Small intestine (tissue), 7 donors: ENCODE data around the gene KRTAP10-5. TPM values are rescaled to one million over a fixed set of nuclear protein-coding genes. Genes with fewer than 3 reads are reported as not detected.
"Not testable (repeated sequence)": the region's sequence is repeated elsewhere in the genome, so short reads cannot be mapped to it uniquely, and the experiment has no call there.

Experiments
- DNase-seq, 2 donors: peaks; one replicate each; pipeline versions ENCODE4 v3.0.0 to v3.0.0-alpha.2; 2013
- FAIRE-seq: peaks from 2 replicates; lab custom pipeline; 2012; peaks lifted over from hg19 to GRCh38; lab: Jason Lieb, UNC
- H3K27ac ChIP-seq, 3 donors: one replicate each; pipeline ENCODE4 v1.5.1; 2013; ENCODE audit warnings: low read length in 2 of 3, mild to moderate bottlenecking in 2 of 3, control low read depth in 1 of 3, inconsistent platforms in 1 of 3, low read depth in 1 of 3, moderate library complexity in 1 of 3
- H3K27me3 ChIP-seq, 3 donors: one replicate each; pipeline ENCODE4 v1.6.1; 2013; ENCODE audit warnings: low read length in 3 of 3, inconsistent platforms in 1 of 3; ENCODE audit not compliant: control insufficient read depth in 3 of 3, insufficient read depth in 3 of 3
- H3K36me3 ChIP-seq, 3 donors: one replicate each; pipeline ENCODE4 v1.6.1; 2013; ENCODE audit warnings: low read length in 3 of 3, inconsistent platforms in 1 of 3, low read depth in 1 of 3, mild to moderate bottlenecking in 1 of 3, moderate library complexity in 1 of 3; ENCODE audit not compliant: control insufficient read depth in 3 of 3, insufficient read depth in 2 of 3
- H3K4me1 ChIP-seq, 3 donors: one replicate each; pipeline ENCODE4 v1.6.1; 2013; ENCODE audit warnings: low read length in 2 of 3, inconsistent platforms in 1 of 3, low read depth in 1 of 3, mild to moderate bottlenecking in 1 of 3, moderate library complexity in 1 of 3; ENCODE audit not compliant: control insufficient read depth in 3 of 3, insufficient read depth in 2 of 3
- H3K4me3 ChIP-seq, 3 donors: one replicate each; pipeline ENCODE4 v1.5.1; 2013; ENCODE audit warnings: low read length in 3 of 3, control low read depth in 1 of 3, inconsistent platforms in 1 of 3, low read depth in 1 of 3, mild to moderate bottlenecking in 1 of 3, moderate library complexity in 1 of 3
- H3K9me3 ChIP-seq, 2 donors: one replicate each; pipeline ENCODE4 v1.6.1; 2013; ENCODE audit warnings: low read depth in 1 of 2, low read length in 1 of 2; ENCODE audit not compliant: control insufficient read depth in 2 of 2, insufficient read depth in 1 of 2
- WGBS, 3 donors: extraction: QIAGEN DNeasy Blood & Tissue Kit; methylation state at CpG; one replicate each; pipeline ENCODE4 v1.1.7; 2013; 5-methylcytosine and 5-hydroxymethylcytosine counted together
- polyA plus RNA-seq, 4 donors: library from polyadenylated mRNA; stranded (reverse) in 3 of 4; unstranded in 1 of 4; fragments of 200-250 nt in 3 of 4; fragments of 120-200 nt in 1 of 4; gene quantifications; one replicate each; pipeline versions ENCODE4 v1.2.1 to v1.2.3, GENCODE V29; 2013
- donor health status: healthy with polysubstance abuse.
- donor health status: control.
- donor health status: control.
- donor health status: Bipolar disorder and iron deficiency.
- donor health status: healthy.

The KRTAP10-5 gene
- polyA plus RNA-seq, 4 donors: not detected

DNA sequence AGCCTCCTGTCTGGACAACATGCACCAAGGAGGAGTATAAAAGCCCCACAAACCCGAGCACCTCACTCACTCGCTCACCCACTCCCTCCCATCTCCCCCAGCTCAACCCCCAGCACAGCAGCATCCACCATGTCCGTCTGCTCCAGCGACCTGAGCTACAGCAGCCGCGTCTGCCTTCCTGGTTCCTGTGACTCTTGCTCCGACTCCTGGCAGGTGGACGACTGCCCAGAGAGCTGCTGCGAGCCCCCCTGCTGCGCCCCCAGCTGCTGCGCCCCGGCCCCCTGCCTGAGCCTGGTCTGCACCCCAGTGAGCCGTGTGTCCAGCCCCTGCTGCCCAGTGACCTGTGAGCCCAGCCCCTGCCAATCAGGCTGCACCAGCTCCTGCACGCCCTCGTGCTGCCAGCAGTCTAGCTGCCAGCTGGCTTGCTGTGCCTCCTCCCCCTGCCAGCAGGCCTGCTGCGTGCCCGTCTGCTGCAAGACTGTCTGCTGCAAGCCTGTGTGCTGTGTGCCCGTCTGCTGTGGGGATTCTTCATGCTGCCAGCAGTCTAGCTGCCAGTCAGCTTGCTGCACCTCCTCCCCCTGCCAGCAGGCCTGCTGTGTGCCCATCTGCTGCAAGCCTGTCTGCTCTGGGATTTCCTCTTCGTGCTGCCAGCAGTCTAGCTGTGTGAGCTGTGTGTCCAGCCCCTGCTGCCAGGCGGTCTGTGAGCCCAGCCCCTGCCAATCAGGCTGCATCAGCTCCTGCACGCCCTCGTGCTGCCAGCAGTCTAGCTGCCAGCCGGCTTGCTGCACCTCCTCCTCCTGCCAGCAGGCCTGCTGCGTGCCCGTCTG is 6.6 kb downstream of the KRTAP10-5 start, which contains the start of gene KRTAP10-4:
KRTAP10-4 (plus strand) TSS at position 100 of the 827 bp plus-strand sequence; CDS start at position 130, 30 bp downstream.
- H3K4me3 ChIP-seq, H3K36me3 ChIP-seq, H3K27me3 ChIP-seq, DNase-seq, H3K27ac ChIP-seq, H3K4me1 ChIP-seq, FAIRE-seq: not testable (repeated sequence)
- peaks cover 0 to 34% of the 10 kb centered on the region in 2 donors for H3K9me3 ChIP-seq
- 36 to 64% (median 36%) methylated on average over 21 to 22 of the region's 25 CpGs for WGBS, 3 donors

DNA sequence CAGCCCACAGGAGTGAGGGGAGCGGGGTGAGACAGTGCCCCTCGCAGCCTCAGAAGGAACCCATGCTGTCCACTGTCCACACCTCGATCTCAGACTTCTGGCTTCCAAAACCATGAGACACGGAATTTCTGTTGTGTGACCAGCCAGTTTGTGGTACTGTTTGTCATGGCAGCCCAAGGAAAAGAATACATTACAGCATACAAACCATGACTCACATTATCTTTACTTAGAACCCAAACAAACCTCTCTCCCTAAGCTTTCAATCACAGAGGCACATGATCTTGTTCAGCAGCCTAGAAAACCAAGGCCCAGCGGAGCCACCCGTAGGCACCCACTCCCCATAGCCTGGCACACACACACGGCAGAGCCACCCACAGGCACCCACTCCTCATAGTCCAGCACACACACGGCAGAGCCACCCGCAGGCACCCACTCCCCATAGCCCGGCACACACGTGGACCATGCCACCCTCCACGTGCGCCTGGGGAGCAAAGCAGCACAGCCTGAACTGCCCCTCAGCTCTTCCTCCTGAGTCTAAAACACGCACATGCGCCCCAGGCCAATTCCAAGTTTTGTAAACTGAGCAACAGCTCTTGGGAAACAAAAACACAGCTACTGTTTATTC is 7.3 kb downstream of the KRTAP10-5 start:
- no peak overlapping the region for H3K4me3 ChIP-seq
- H3K9me3 ChIP-seq: peaks cover 0 to 29% of the 10 kb centered on the region in 2 donors
- no peaks in the 10 kb centered on the region for H3K36me3 ChIP-seq
- no peaks in the 10 kb centered on the region for H3K4me1 ChIP-seq
- no peak overlapping the region for H3K27ac ChIP-seq
- WGBS, 3 donors: 81 to 87% (median 83%) methylated on average over 15 of the region's 15 CpGs
- peaks cover 0 to 2% (median 0%) of the 10 kb centered on the region in 3 donors for H3K27me3 ChIP-seq
- no peak for DNase-seq
- no peak for FAIRE-seq

DNA sequence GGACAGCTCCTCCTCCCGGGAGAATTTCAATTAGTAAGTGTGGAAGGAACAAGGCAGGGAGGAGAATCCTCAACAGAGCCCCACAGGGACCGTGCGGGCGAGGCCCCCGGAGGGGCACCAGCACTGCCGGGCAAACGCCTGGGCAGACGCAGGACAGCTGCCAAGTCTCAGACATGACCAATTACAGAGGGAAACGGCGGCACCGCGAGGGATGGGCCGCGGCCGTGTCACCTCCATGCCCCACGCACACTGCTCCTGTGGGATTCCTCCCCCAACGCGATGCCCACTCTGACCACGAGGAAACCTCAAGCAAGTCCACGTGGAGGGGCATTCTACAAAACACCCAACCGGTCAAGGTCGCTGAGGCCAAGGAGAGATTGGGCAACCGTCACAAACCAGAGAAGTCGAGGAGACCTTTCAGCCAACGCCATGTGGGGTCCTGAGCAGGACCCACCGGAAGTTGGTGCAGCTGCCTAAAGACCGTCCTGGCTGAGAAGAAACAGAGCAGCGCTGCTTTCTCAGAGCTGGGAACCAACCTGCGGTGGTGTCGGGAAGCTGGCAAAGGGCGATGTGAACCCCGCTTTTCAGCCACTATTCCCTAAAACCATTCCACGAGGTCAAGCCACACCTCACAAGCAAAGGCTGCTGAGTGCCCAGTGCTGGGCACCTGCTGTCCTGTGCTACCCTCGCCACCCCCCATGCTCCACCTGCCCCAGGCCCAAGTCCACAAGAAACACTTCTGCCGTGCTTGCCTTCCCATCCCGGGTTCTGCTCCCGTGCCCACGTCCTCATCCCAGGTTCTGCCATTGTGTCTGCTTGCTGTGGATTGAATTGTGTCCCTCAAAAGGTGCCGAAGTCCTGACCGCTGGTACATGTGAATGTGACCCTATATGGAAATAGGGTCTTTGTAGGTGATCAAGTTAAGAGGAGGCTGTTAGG is 8.3 kb downstream of the KRTAP10-5 start:
- Histone ChIP-seq H3K4me3 (no peak overlapping the region), H3K27me3 (peaks cover 0 to 2% (median 0%) of the 10 kb centered on the region in 3 donors), H3K27ac (no peak overlapping the region), H3K9me3 (peaks cover 0 to 25% of the 10 kb centered on the region in 2 donors), H3K36me3 (no peaks in the 10 kb centered on the region), H3K4me1 (no peaks in the 10 kb centered on the region)
- no peak for DNase-seq
- no peak for FAIRE-seq
- 90 to 92% (median 92%) methylated on average over 40 of the region's 40 CpGs for WGBS, 3 donors

DNA sequence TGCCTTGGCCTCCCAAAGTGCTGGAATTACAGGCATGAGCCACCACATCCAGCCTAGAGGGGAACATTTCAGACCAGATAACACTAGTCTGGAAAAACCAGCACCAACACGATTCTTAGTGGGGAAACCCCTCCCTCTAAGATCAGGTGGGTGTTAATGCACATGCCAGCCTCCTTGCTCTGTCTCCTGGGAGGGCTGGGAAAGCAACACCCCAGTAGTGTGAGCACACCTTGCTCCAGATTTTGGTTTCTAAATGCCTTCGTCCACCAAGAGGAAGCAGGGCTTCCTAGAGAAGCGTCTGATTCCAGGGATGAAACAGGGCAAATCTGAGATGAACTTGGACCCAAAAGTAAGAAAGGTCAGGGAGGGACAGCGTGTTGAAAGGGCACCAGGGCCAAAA is 9.1 kb downstream of the KRTAP10-5 start:
- no peak for FAIRE-seq
- Histone ChIP-seq H3K27me3 (peaks cover 0 to 2% (median 0%) of the 10 kb centered on the region in 3 donors), H3K36me3 (no peaks in the 10 kb centered on the region), H3K27ac (no peak overlapping the region), H3K4me3 (no peak overlapping the region), H3K9me3 (peaks cover 0 to 20% of the 10 kb centered on the region in 2 donors), H3K4me1 (no peaks in the 10 kb centered on the region)
- DNase-seq: no peak
- WGBS, 3 donors: 65 to 76% (median 74%) methylated on average over 4 of the region's 4 CpGs

DNA sequence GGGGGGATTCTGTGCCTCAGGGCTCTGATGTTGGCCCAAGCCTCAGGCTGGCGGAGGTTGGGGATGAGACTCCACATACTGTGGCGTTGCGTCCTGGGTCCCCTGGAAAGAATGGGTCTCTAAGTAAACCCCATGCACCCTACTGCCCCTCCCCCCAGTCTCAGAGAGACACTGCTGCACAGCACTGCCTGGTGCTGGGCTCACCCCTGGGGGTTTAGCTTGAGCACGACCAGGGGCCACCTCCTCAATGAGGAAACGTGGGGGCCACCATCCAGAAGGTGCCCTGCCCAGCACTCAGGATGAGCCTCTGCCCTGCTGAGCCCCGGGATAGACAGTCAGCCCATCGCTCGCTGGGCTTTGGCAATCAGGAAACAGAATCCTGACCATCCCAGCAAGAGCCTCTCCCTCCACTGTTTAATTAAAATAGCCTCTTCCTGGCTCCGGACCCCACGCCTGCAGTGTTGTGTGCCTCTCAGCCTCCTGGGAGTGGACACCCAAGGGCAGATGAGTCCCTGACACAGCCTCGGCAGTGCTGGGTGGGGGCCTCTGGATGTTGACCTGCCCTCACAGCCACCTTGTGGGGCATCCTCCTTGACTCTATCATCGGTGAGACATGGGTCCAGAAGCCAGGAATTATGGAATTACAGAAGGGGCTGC is 10.4 kb downstream of the KRTAP10-5 start:
- DNase-seq (no peak), FAIRE-seq (no peak)
- 82 to 89% (median 88%) methylated on average over 12 of the region's 12 CpGs for WGBS, 3 donors
- Histone ChIP-seq H3K27me3 (peaks cover 0 to 2% (median 0%) of the 10 kb centered on the region in 3 donors), H3K27ac (no peak overlapping the region), H3K4me1 (no peaks in the 10 kb centered on the region), H3K9me3 (peaks cover 0 to 11% of the 10 kb centered on the region in 2 donors), H3K4me3 (no peak overlapping the region), H3K36me3 (no peaks in the 10 kb centered on the region)

DNA sequence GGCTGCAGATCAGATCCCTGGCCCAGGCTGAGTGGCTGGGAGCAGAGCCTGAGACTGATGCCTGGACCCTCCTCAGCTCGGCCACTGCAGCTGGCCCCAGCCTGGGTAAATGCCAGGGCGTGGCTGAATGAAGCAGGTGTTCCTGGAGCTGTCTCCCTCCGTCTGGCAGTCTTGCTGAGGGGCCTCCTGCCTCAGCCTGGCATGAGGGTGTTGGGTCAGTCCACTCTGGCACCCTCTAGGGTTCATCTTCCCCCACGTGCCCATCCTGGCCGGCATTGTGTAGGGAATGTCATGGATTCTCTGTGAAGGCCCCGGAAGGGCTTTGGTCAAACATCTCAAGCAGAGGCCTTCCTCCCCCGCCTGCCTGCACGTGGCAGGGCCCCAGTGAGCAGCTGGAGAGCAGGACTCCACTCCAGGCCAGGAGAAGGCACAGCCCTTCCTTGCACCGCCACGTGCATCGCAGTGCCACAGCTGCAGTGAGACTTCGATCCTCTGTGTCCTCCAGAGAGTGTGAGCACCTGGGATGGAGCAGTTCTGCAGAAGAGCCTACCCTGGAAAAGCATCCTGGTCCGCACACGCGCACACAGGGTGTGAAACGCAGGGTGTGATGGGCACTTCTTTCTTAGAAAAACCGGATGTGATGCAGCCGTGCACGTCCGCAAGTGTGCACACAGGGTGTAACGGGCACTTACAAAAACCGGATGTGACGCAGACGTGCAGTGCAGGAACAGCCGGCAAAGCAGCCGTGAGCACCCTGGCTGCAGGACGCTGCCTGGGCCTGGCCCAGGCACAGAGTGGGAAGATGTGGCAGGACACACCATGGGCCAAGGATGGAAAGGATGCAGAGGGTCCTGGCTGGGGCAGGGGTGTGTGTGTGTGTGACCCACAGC is 11.5 kb downstream of the KRTAP10-5 start:
- no peak overlapping the region for H3K4me3 ChIP-seq
- DNase-seq (no peak), FAIRE-seq (no peak)
- H3K4me1 ChIP-seq: no peaks in the 10 kb centered on the region
- H3K27ac ChIP-seq: no peak overlapping the region
- H3K36me3 ChIP-seq: no peaks in the 10 kb centered on the region
- WGBS, 3 donors: 55 to 73% (median 71%) methylated on average over 26 to 27 of the region's 27 CpGs
- H3K9me3 ChIP-seq: peaks cover 0 to 11% of the 10 kb centered on the region in 2 donors
- H3K27me3 ChIP-seq: peaks cover 0 to 2% (median 0%) of the 10 kb centered on the region in 3 donors

DNA sequence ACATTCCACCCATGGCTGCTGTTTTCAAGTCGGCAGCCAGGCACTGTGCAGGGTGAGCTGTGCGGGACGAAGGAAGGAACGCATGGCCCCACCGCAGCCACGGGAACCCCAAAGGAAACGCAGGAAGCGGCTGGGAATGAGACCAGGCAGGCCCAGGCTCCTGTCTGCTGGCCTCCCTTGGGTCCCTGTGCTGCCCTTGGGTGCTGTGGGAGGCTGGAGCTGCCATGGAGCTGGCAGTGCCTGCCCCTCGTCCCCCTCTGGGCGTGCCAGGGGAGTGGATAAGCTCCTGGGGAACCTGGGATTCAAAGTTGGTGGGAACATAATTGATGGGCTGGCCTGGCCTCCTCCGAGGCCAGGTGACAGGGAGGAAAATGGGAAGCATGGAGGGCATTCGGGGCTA is 12.1 kb downstream of the KRTAP10-5 start:
- H3K4me1 ChIP-seq: no peaks in the 10 kb centered on the region
- no peak for FAIRE-seq
- no peaks in the 10 kb centered on the region for H3K36me3 ChIP-seq
- H3K27me3 ChIP-seq: peaks cover 0 to 2% (median 0%) of the 10 kb centered on the region in 3 donors
- no peak overlapping the region for H3K27ac ChIP-seq
- WGBS, 3 donors: 65 to 74% (median 70%) methylated on average over 10 to 12 of the region's 12 CpGs
- H3K4me3 ChIP-seq: no peak overlapping the region
- DNase-seq: no peak
- peaks cover 0 to 11% of the 10 kb centered on the region in 2 donors for H3K9me3 ChIP-seq
